22Rv1 (cell line): ENCODE measurements around the gene RBM12.

ENCODE experiments used
- CTCF ChIP-seq: fragments of 450-650 bp; IDR thresholded peaks from 2 replicates; pipeline ENCODE4 v1.5.1; 2017; ENCODE audit warnings: mild to moderate bottlenecking
- ZFX ChIP-seq: fragments of 450-650 bp; IDR thresholded peaks from 2 replicates; pipeline ENCODE4 v1.6.1; 2017; ENCODE audit warnings: antibody characterized with exemption, borderline replicate concordance

GRCh38 chr20:35702051-35702823 lies 37.5 kb upstream of the RBM12 start:
- TF ChIP-seq CTCF (no peak), ZFX (no peak)
